Neuronal stem cell (in vitro differentiated cells): ENCODE results near the gene LY6G5C.
A peak's percentile ranks its signal among the peaks of the same experiment; 100 is the strongest.

Experiments used
- DNase-seq: peaks from one replicate; pipeline ENCODE4 v3.0.0-alpha.2; 2013; ENCODE audit warnings: low spot score
- H2AFZ ChIP-seq: one replicate; pipeline ENCODE4 v1.6.1; 2013; ENCODE audit warnings: mild to moderate bottlenecking, low read length, inconsistent platforms
- H2AK5ac ChIP-seq: 2 replicates; pipeline ENCODE4 v1.6.1; 2013; ENCODE audit warnings: low read depth, mild to moderate bottlenecking, inconsistent platforms, low read length, moderate library complexity, mixed read lengths
- H2BK120ac ChIP-seq: 2 replicates; pipeline ENCODE4 v1.6.1; 2013; ENCODE audit warnings: low read depth, mild to moderate bottlenecking, inconsistent platforms, low read length, moderate library complexity, mixed read lengths
- H2BK12ac ChIP-seq: one replicate; pipeline ENCODE4 v1.6.1; 2013; ENCODE audit warnings: low read length, inconsistent platforms
- H2BK15ac ChIP-seq: 2 replicates; pipeline ENCODE4 v1.6.1; 2013; ENCODE audit warnings: mild to moderate bottlenecking, low read length, inconsistent platforms, mixed read lengths
- H2BK5ac ChIP-seq: one replicate; pipeline ENCODE4 v1.6.1; 2013; ENCODE audit warnings: inconsistent platforms, mild to moderate bottlenecking, low read length, moderate library complexity
- H3K14ac ChIP-seq: one replicate; pipeline ENCODE4 v1.6.1; 2013; ENCODE audit warnings: low read length, inconsistent platforms
- H3K18ac ChIP-seq: 2 replicates; pipeline ENCODE4 v1.6.1; 2013; ENCODE audit warnings: low read length, inconsistent platforms
- H3K23ac ChIP-seq: 2 replicates; pipeline ENCODE4 v1.6.1; 2013; ENCODE audit warnings: low read depth, mild to moderate bottlenecking, mixed read lengths, low read length, inconsistent platforms; ENCODE audit not compliant: poor library complexity
- H3K27ac ChIP-seq: replicated peaks from 3 replicates; pipeline ENCODE4 v1.5.1; 2013; ENCODE audit warnings: low read length, inconsistent platforms
- H3K27me3 ChIP-seq, 3 experiments: 2 replicates each; pipeline ENCODE4 v1.6.1; 2013; ENCODE audit warnings: low read length in 3 of 3, mild to moderate bottlenecking in 2 of 3, inconsistent platforms in 1 of 3, low read depth in 1 of 3, mixed read lengths in 1 of 3, moderate library complexity in 1 of 3; ENCODE audit not compliant: control insufficient read depth in 3 of 3, insufficient read depth in 3 of 3
- H3K36me3 ChIP-seq, 2 donors: replicated peaks in 1 of 2; 2 replicates each; pipeline ENCODE4 v1.6.1; 2013; ENCODE audit warnings: low read length in 2 of 2; ENCODE audit not compliant: control insufficient read depth in 2 of 2, insufficient read depth in 2 of 2
- H3K4ac ChIP-seq: 2 replicates; pipeline ENCODE4 v1.6.1; 2013; ENCODE audit warnings: inconsistent platforms, mild to moderate bottlenecking, low read length, moderate library complexity
- H3K4me1 ChIP-seq, 2 donors: 1 replicate in 1 of 2; 2 replicates in 1 of 2; pipeline ENCODE4 v1.6.1; 2013; ENCODE audit warnings: low read length in 2 of 2, low read depth in 1 of 2; ENCODE audit not compliant: control insufficient read depth in 2 of 2, insufficient read depth in 1 of 2
- H3K4me2 ChIP-seq: one replicate; pipeline ENCODE4 v1.6.1; 2013; ENCODE audit warnings: mild to moderate bottlenecking, low read length, inconsistent platforms; ENCODE audit not compliant: insufficient read depth, poor library complexity, severe bottlenecking
- H3K4me3 ChIP-seq, 2 donors: 2 replicates each; pipeline ENCODE4 v1.5.1; 2013; ENCODE audit warnings: low read length in 2 of 2, mild to moderate bottlenecking in 2 of 2, inconsistent platforms in 1 of 2, moderate library complexity in 1 of 2
- H3K79me1 ChIP-seq: one replicate; pipeline ENCODE4 v1.6.1; 2013; ENCODE audit warnings: low read depth, mild to moderate bottlenecking, inconsistent platforms, low read length, moderate library complexity
- H3K9ac ChIP-seq: one replicate; pipeline ENCODE4 v1.6.1; 2013; ENCODE audit warnings: mild to moderate bottlenecking, low read depth, low read length, inconsistent platforms; ENCODE audit not compliant: poor library complexity
- H3K9me3 ChIP-seq, 2 donors: replicated peaks in 1 of 2; 2 replicates each; pipeline versions ENCODE3 to v1.6.1; 2013; ENCODE audit warnings: low read length in 2 of 2, mild to moderate bottlenecking in 2 of 2, inconsistent platforms in 1 of 2, low read depth in 1 of 2, mixed read lengths in 1 of 2, moderate library complexity in 1 of 2; ENCODE audit not compliant: control insufficient read depth in 2 of 2, insufficient read depth in 1 of 2
- H4K8ac ChIP-seq: one replicate; pipeline ENCODE4 v1.6.1; 2013; ENCODE audit warnings: low read depth, mild to moderate bottlenecking, inconsistent platforms, low read length, moderate library complexity
- H4K91ac ChIP-seq: one replicate; pipeline ENCODE4 v1.6.1; 2013; ENCODE audit warnings: low read length, low read depth, mild to moderate bottlenecking, inconsistent platforms; ENCODE audit not compliant: poor library complexity
- WGBS, 2 donors: extraction: QIAGEN DNeasy Blood & Tissue Kit; methylation state at CpG; one replicate each; pipeline ENCODE4 v1.1.7; 2013; ENCODE audit warnings: missing lambda C conversion rate in 2 of 2, mixed read lengths in 1 of 2; ENCODE audit not compliant: insufficient read length in 2 of 2, insufficient replicate concordance in 1 of 2; ENCODE audit errors: extremely low coverage in 2 of 2; 5-methylcytosine and 5-hydroxymethylcytosine counted together

LY6G5C gene

GRCh38 chr6:31706599-31706998 lies 25.7 kb upstream of the LY6G5C start, which contains the start of gene LY6G6F:
Gene LY6G6F (plus strand): TSS chr6:31706866. CDS start chr6:31706907, 41 bp downstream.
- Histone ChIP-seq H3K23ac (no peak within 1 kb of the TSS), H3K4ac (no peak within 1 kb of the TSS), H4K8ac (no peak within 1 kb of the TSS), H3K27me3 (peaks cover 0 to 4% (median 0%) of the 10 kb centered on the region in 3 experiments), H3K9me3 (no peaks in the 10 kb centered on the region), H3K18ac (no peak within 1 kb of the TSS), H2AK5ac (peak within 1 kb of the TSS; percentile 88), H3K4me3 (peak within 1 kb of the TSS in 1 of 2 donors; percentile 15), H3K4me1 (peaks cover 4 to 9% of the 10 kb centered on the region in 2 donors), H4K91ac (no peak within 1 kb of the TSS), H2BK12ac (no peak within 1 kb of the TSS), H2BK120ac (no peak within 1 kb of the TSS), H3K14ac (no peak within 1 kb of the TSS), H3K27ac (no peak within 1 kb of the TSS), H2BK5ac (no peak within 1 kb of the TSS), H3K79me1 (peaks cover 3% of the 10 kb centered on the region), H2AFZ (no peak within 1 kb of the TSS), H3K9ac (no peak within 1 kb of the TSS), H2BK15ac (peak within 1 kb of the TSS; percentile 75), H3K36me3 (peaks cover 0 to 1% of the 10 kb centered on the region in 2 donors), H3K4me2 (no peak within 1 kb of the TSS)
- no CpG with 5 or more reads among the region's 3 CpGs for WGBS, 2 donors
- no peak for DNase-seq

- H2AFZ ChIP-seq: no peak overlapping the region
- H2BK15ac ChIP-seq: no peak overlapping the region
- no peak overlapping the region for H2AK5ac ChIP-seq
- no peaks in the 10 kb centered on the region for H3K9me3 ChIP-seq
- no peak overlapping the region for H3K4me3 ChIP-seq
- no peak overlapping the region for H3K18ac ChIP-seq
- H3K79me1 ChIP-seq: peaks cover 3% of the 10 kb centered on the region
- no peak overlapping the region for H4K8ac ChIP-seq
- no peak overlapping the region for H4K91ac ChIP-seq
- no peak overlapping the region for H3K27ac ChIP-seq
- no CpG with 5 or more reads among the region's 6 CpGs for WGBS, 2 donors
- no peak overlapping the region for H3K4ac ChIP-seq
- no peak overlapping the region for H3K23ac ChIP-seq
- H2BK5ac ChIP-seq: no peak overlapping the region
- H3K9ac ChIP-seq: no peak overlapping the region
- H3K4me2 ChIP-seq: no peak overlapping the region
- H3K4me1 ChIP-seq: peaks cover 6 to 10% of the 10 kb centered on the region in 2 donors
- peaks cover 2 to 8% of the 10 kb centered on the region in 2 donors for H3K36me3 ChIP-seq
- peaks cover 0 to 4% (median 0%) of the 10 kb centered on the region in 3 experiments for H3K27me3 ChIP-seq
- H3K14ac ChIP-seq: no peak overlapping the region
- DNase-seq: no peak
- H2BK12ac ChIP-seq: no peak overlapping the region
- H2BK120ac ChIP-seq: no peak overlapping the region
Observed at GRCh38 chr6:31705931-31706330, 25.1 kb upstream of the LY6G5C start.

GRCh38 chr6:31702819-31703716 lies 22.2 kb upstream of the LY6G5C start, which contains the start of gene ABHD16A:
Gene ABHD16A (minus strand): TSS chr6:31703324. CDS start chr6:31703281, 43 bp downstream.
- Histone ChIP-seq H2BK12ac (peak within 1 kb of the TSS; percentile 16), H3K4me3 (peak within 1 kb of the TSS; percentile 77 to 88), H3K27me3 (no peaks in the 10 kb centered on the region), H3K9me3 (no peaks in the 10 kb centered on the region), H3K4me2 (peak within 1 kb of the TSS; percentile 75), H3K4me1 (peaks cover 6 to 7% of the 10 kb centered on the region in 2 donors), H3K36me3 (peaks cover 5 to 34% of the 10 kb centered on the region in 2 donors), H2BK5ac (no peak within 1 kb of the TSS), H4K8ac (no peak within 1 kb of the TSS), H2AFZ (peak within 1 kb of the TSS; percentile 88), H3K9ac (peak within 1 kb of the TSS; percentile 85), H3K18ac (peak within 1 kb of the TSS; percentile 95), H4K91ac (no peak within 1 kb of the TSS), H2BK15ac (peak within 1 kb of the TSS; percentile 45), H3K79me1 (peaks cover 3% of the 10 kb centered on the region), H2BK120ac (peak within 1 kb of the TSS; percentile 24), H3K27ac (peak within 1 kb of the TSS; percentile 78), H2AK5ac (peak within 1 kb of the TSS; percentile 82), H3K4ac (peak within 1 kb of the TSS; percentile 61), H3K23ac (peak within 1 kb of the TSS; percentile 95), H3K14ac (peak within 1 kb of the TSS; percentile 63)
- peak; percentile 93 for DNase-seq
- no CpG with 5 or more reads among the region's 54 CpGs for WGBS, 2 donors

GRCh38 chr6:31702405-31702818 lies 21.5 kb upstream of the LY6G5C start:
- peak overlapping the region; percentile 78 for H3K27ac ChIP-seq
- H2BK12ac ChIP-seq: no peak overlapping the region
- H4K8ac ChIP-seq: no peak overlapping the region
- H3K18ac ChIP-seq: peak overlapping the region; percentile 95
- no peaks in the 10 kb centered on the region for H3K27me3 ChIP-seq
- no peak overlapping the region for H2AK5ac ChIP-seq
- peak overlapping the region; percentile 88 for H2AFZ ChIP-seq
- WGBS, 2 donors: no CpG with 5 or more reads among the region's 10 CpGs
- peak overlapping the region; percentile 51 for H3K9ac ChIP-seq
- H2BK15ac ChIP-seq: peak overlapping the region; percentile 45
- H3K79me1 ChIP-seq: peaks cover 3% of the 10 kb centered on the region
- no peak overlapping the region for H4K91ac ChIP-seq
- no peak overlapping the region for H3K23ac ChIP-seq
- peak overlapping the region; percentile 75 for H3K4me2 ChIP-seq
- no peak overlapping the region for H2BK120ac ChIP-seq
- peak overlapping the region; percentile 77 to 88 for H3K4me3 ChIP-seq
- DNase-seq: no peak
- H3K14ac ChIP-seq: no peak overlapping the region
- H3K36me3 ChIP-seq: peaks cover 8 to 40% of the 10 kb centered on the region in 2 donors
- peaks cover 6 to 7% of the 10 kb centered on the region in 2 donors for H3K4me1 ChIP-seq
- H3K4ac ChIP-seq: no peak overlapping the region
- H2BK5ac ChIP-seq: no peak overlapping the region
- H3K9me3 ChIP-seq: no peaks in the 10 kb centered on the region
